Motor neuron (in vitro differentiated cells): ENCODE measurements around the gene POLD3. TPM values are rescaled to one million over a fixed set of nuclear protein-coding genes. Genes with fewer than 3 reads are reported as not detected.

Experiments used
- ATAC-seq, 8 experiments: fragments of 200-7000 bp; cut with Tn5 transposase; replicated peaks in 6 of 8; 2 replicates each; pipeline ENCODE4 v1.8.0; 2021; ENCODE audit warnings: mild to moderate bottlenecking in 8 of 8, moderate library complexity in 8 of 8
- H3K27ac ChIP-seq, 2 donors: fragments of 250-450 bp; sonication (Bioruptor Pico); 2 replicates each; pipeline ENCODE4 v1.9.0; 2021; ENCODE audit warnings: antibody characterized with exemption in 2 of 2, mild to moderate bottlenecking in 2 of 2, moderate library complexity in 1 of 2
- H3K4me1 ChIP-seq, 2 donors: fragments of 250-450 bp; sonication (Bioruptor Pico); replicated peaks in 1 of 2; 2 replicates each; pipeline ENCODE4 v1.6.1; 2021; ENCODE audit warnings: antibody characterized with exemption in 2 of 2, mild to moderate bottlenecking in 2 of 2, moderate library complexity in 1 of 2
- H3K4me3 ChIP-seq, 5 donors: fragments of 250-450 bp; sonication (Bioruptor Pico); 2 replicates each; pipeline ENCODE4 v1.9.0; 2021; ENCODE audit warnings: antibody characterized with exemption in 5 of 5, mild to moderate bottlenecking in 5 of 5, moderate library complexity in 4 of 5
- WGBS, 10 experiments: fragments of 450-650 bp; shearing (Covaris generic); methylation state at CpG; one replicate each; pipeline ENCODE4 v1.0.0; 2022; 5-methylcytosine and 5-hydroxymethylcytosine counted together
- in situ Hi-C, 9 experiments: fragments of 400-800 bp; cut with MboI; loops; one replicate each; pipeline ENCODE4 v1.15.0; 2021; ENCODE audit warnings: low sequenced_read_pairs in 9 of 9, low pct_unique_long_range_greater_than_20kb in 2 of 9; ENCODE audit not compliant: unreplicated experiment in 9 of 9
- total RNA-seq, 8 experiments: library from RNA; unstranded; fragments of 300-600 nt; gene quantifications; 2 replicates each; pipeline versions ENCODE4 v1.2.3 to v1.2.4, GENCODE V29; 2022

Gene POLD3
- total RNA-seq, 8 experiments from 2014 or later: 8.6 to 26.5 (median 15.5) TPM

DNA sequence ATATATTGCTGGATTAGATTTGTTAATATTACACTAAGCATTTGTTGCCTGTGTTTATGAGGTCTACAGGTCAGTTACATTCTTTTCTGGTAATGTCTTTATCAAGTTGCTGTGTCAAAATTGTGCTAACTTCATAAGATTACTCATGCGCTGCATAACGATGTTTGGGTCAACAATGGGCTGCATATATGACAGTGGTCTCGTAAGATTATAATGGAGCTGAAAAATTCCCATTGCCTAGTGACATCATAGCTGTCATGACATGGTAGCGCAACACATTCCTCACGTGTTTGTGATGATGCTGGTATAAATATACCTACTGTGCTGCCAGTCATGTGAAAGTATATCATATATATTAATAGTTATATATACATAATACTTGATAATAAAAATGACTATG, 34.2 kb downstream of the POLD3 start:
- 81 to 100% (median 99%) methylated on average over 2 to 5 of the region's 5 CpGs for WGBS, 10 experiments
- no peak for ATAC-seq
- H3K27ac ChIP-seq: no peak overlapping the region
- in situ Hi-C loops: no loop called here
- no peak overlapping the region for H3K4me3 ChIP-seq
- no peaks in the 10 kb centered on the region for H3K4me1 ChIP-seq

DNA sequence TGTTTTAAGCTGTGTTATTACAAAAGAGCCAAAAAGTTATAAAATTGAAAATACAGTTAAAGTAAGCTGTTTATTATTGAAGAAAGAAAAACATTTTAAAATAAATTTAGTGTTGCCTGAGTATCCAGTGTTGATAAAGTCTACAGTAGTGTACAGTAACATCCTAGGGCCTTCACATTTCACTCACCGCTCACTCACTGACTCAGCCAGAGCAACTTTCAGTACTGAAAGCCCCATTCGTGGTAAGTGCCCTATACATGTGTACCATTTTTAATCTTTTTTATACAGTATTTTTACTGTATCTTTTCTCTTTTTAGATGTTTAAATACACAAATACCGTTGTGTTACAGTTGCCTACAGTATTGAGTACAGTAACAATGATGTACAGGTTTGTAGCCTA, 35.0 kb downstream of the POLD3 start:
- H3K4me1 ChIP-seq: no peaks in the 10 kb centered on the region
- WGBS, 10 experiments: 83 to 100% (median 97%) methylated on average over 1 to 3 of the region's 3 CpGs
- ATAC-seq: no peak
- in situ Hi-C loops: no loop called here
- no peak overlapping the region for H3K27ac ChIP-seq
- no peak overlapping the region for H3K4me3 ChIP-seq

DNA sequence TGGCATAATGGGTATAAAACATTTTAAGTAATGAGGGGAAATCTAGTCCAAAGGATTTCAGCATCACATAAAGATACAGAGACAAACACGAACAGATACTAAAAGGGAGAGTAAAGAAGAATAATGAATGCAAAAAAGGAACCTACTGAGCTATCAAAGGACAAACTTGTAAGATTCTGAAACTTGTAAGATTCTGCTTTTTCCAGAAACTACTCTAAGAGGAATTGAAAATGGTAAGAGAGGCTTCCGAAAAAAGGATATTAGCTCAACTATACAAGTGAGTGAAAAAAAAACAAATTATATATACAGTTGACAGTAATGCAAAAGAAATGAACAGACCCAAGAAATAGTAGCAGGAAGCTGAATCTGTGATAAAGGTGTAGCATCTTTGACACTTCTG, 37.7 kb downstream of the POLD3 start:
- no peaks in the 10 kb centered on the region for H3K4me1 ChIP-seq
- in situ Hi-C loops: no loop called here
- H3K27ac ChIP-seq: no peak overlapping the region
- whole genome bisulfite sequencing, 10 experiments: 44 to 100% (median 73%) methylated on average over 1 to 2 of the region's 2 CpGs
- no peak overlapping the region for H3K4me3 ChIP-seq
- ATAC-seq: no peak

- in situ Hi-C loops: no loop called here
- no peak overlapping the region for H3K4me3 ChIP-seq
- H3K4me1 ChIP-seq: no peaks in the 10 kb centered on the region
- H3K27ac ChIP-seq: no peak overlapping the region
- ATAC-seq: no peak
- WGBS, 10 experiments: 92 to 100% (median 98%) methylated on average over 2 to 5 of the region's 5 CpGs; no CpG with 5 or more reads in 1 of the 10 experiments
Observed at GRCh38 chr11:74633406-74634393, 41.3 kb downstream of the POLD3 start.

DNA sequence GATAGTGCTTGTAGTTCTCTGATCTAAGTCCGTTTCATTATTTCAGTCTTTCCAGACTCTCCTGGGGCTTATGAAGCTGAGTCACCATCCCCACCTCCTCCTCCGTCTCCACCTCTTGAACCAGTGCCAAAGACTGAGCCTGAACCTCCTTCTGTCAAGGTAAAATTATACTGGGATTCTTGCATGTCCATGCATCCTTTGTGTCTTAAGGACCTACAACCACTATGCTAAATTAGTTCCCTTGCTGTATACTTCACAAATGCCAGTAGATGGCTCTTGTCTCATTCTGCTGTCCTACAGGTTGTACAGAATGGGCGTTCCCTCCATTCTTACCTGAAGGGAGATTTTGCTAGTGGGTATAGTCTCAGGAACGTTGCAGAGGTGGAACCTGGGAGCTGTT, 42.2 kb downstream of the POLD3 start:
- ATAC-seq: peak in 3 of 8 experiments; percentile 51 to 85 (median 80)
- in situ Hi-C loops: no loop called here
- WGBS, 10 experiments: 44 to 100% (median 88%) methylated on average over 1 to 3 of the region's 4 CpGs; no CpG with 5 or more reads in 2 of the 10 experiments
- H3K4me1 ChIP-seq: no peaks in the 10 kb centered on the region
- H3K27ac ChIP-seq: no peak overlapping the region
- H3K4me3 ChIP-seq: no peak overlapping the region

DNA sequence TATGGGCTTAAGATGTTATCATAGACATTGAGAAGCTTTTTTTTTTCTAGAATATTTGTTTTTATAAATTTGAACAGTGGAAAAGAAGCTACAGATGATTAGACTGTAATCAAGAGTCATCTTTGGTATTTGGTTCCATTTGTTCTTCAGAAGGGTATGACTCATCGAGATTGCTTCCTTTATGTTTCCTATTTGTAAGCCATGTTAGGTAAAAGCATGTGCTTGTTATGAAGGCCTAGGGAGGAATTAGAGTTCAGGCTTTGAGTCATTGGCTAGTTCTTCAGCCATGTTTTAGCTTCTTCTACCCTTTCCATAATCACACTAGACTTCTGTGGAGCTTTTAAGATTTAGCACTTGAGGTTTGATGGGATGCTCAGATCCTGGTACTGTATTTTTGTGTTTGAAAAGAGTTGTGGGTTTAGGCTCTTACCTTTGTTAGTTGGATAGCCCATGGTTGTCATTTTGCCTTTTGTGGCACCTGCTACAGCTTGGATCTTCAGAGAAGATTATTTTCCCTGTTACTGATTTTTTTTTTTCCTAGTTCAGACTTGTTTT, 44.3 kb downstream of the POLD3 start:
- no peak overlapping the region for H3K27ac ChIP-seq
- in situ Hi-C loops: no loop called here
- H3K4me1 ChIP-seq: no peaks in the 10 kb centered on the region
- WGBS, 10 experiments: 14 to 100% (median 83%) methylated on average over 1 of the region's 1 CpG; no CpG with 5 or more reads in 3 of the 10 experiments
- peak in 2 of 8 experiments; percentile 41 to 51 for ATAC-seq
- no peak overlapping the region for H3K4me3 ChIP-seq

DNA sequence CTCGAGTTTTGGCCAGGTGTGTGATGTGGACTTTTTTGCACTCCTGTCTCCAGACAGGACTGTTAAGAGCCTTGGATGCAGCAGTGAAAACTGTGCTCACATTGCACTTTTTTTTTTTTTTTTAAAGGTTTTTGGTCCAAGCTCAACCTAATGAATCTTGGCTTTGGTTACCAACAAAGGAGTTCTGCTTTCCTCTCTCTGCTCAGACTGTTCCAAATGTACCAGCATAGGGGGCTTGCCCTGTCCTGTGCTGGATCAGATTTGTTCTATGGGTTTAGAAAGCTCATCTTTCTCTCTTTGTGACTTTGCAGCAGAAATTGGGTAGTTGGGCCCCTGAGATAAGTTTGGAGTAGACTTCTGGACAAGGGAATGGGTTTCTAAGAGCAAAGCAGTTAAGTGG, 45.3 kb downstream of the POLD3 start:
- Histone ChIP-seq H3K4me1 (no peaks in the 10 kb centered on the region), H3K27ac (no peak overlapping the region), H3K4me3 (no peak overlapping the region)
- in situ Hi-C loops: no loop called here
- WGBS, 10 experiments: 60 to 100% (median 90%) methylated on average over 1 of the region's 1 CpG; no CpG with 5 or more reads in 5 of the 10 experiments
- ATAC-seq: no peak

DNA sequence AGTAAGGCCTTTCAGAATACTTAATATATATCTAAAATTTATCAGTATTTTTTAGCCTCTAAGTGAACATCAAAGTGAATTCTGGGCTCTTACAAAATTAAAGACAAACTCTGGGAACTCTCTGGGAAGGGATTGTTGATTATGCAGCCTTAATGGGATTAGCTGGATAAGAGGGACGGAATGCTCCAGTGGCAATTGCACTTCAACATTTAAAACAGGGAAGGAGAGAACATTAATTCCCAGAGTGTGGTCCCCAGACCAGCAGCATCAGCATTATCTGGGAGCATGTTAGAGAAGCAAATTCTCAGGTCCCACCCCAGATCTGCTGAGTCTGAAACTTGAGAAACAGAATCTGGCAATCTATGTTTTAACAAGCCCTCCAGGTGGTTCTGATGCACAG, 46.5 kb downstream of the POLD3 start:
- H3K27ac ChIP-seq: no peak overlapping the region
- in situ Hi-C loops: no loop called here
- ATAC-seq: no peak
- WGBS, 10 experiments: 83 to 100% (median 100%) methylated on average over 1 of the region's 1 CpG; no CpG with 5 or more reads in 6 of the 10 experiments
- no peaks in the 10 kb centered on the region for H3K4me1 ChIP-seq
- no peak overlapping the region for H3K4me3 ChIP-seq

DNA sequence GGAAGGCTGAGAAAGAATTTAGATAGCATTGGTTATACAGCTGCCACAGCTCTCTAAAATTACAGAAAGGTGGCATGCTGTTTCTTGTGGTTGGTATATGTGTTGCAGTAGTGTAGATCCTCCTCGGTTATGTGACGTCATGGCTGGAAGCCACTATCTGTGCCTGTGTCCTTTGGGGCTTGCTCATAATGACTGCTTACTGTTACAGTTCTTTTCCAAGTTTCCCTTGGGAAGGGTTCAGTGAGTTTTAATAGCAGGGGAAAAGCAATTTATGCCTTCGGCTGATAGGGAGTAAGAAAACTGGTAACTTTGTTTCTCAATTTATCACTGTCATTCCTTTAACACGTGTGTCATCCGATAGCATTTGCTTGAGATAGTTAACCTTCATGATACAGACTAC, 47.2 kb downstream of the POLD3 start:
- no peak overlapping the region for H3K27ac ChIP-seq
- in situ Hi-C loops: no loop called here
- no peak for ATAC-seq
- no peaks in the 10 kb centered on the region for H3K4me1 ChIP-seq
- 67 to 100% (median 91%) methylated on average over 1 to 5 of the region's 5 CpGs; no CpG with 5 or more reads in 2 of the 10 experiments for WGBS, 10 experiments
- H3K4me3 ChIP-seq: no peak overlapping the region

DNA sequence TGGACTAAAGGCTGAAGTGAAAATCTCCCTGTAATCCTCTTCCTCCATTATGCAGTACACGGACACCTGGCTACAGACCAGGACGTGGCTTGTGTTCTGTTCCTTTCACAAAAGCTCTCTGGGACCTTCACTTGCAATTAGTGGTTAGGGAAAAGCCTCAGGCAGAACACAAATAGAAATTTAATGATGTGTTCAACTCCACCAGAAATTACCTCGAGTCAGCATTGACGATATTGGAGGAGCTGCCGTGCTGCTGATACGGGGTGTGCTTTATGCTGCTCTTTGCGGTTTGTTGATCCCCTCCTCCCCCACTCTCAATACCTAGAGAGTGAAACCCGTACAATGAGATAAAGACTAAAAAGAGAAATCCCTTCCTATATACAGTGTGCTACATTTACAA, 48.9 kb downstream of the POLD3 start:
- Histone ChIP-seq H3K27ac (no peak overlapping the region), H3K4me3 (no peak overlapping the region), H3K4me1 (no peaks in the 10 kb centered on the region)
- no peak for ATAC-seq
- WGBS, 10 experiments: 78 to 100% (median 96%) methylated on average over 1 to 8 of the region's 8 CpGs; no CpG with 5 or more reads in 2 of the 10 experiments
- in situ Hi-C loops: no loop called here

GRCh38 chr11:74641905-74642304, 49.5 kb downstream of the POLD3 start:
- in situ Hi-C loops: no loop called here
- Histone ChIP-seq H3K4me3 (no peak overlapping the region), H3K27ac (no peak overlapping the region), H3K4me1 (no peaks in the 10 kb centered on the region)
- no peak for ATAC-seq
- WGBS, 10 experiments: 44 to 100% (median 100%) methylated on average over 1 to 4 of the region's 4 CpGs; no CpG with 5 or more reads in 3 of the 10 experiments

GRCh38 chr11:74642912-74643311, 50.5 kb downstream of the POLD3 start:
- in situ Hi-C loops: no loop called here
- no peak overlapping the region for H3K4me3 ChIP-seq
- H3K4me1 ChIP-seq: no peaks in the 10 kb centered on the region
- no peak for ATAC-seq
- H3K27ac ChIP-seq: no peak overlapping the region
- WGBS, 10 experiments: 90 to 100% (median 96%) methylated on average over 2 to 5 of the region's 5 CpGs; no CpG with 5 or more reads in 2 of the 10 experiments

DNA sequence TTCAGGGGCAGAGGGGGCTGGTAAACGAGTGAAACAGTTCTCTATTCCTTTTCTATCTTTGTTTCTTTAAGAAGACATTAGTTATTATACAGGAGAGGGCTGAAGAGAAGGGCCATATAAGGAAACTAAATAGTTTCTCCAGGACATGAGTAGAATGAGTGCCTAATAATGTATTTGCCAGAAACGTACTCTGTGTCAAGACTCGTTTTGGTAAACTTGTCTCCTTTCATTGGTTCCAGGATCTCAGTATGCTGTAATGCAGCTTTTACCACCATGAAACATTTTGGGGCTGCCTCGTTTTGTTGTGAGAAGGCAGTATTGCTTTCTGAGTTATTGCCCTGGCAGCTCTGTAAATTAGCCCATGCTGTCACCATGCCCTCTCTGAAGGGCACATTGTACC, 51.7 kb downstream of the POLD3 start:
- ATAC-seq: no peak
- 68 to 100% (median 80%) methylated on average over 1 to 4 of the region's 4 CpGs; no CpG with 5 or more reads in 1 of the 10 experiments for WGBS, 10 experiments
- in situ Hi-C loops: no loop called here

More for the DNA sequence above, 51.7 kb downstream of the POLD3 start:
- H3K4me3 ChIP-seq: no peak overlapping the region
- no peaks in the 10 kb centered on the region for H3K4me1 ChIP-seq
- H3K27ac ChIP-seq: no peak overlapping the region
